HT1080 (cell line): ENCODE measurements around the gene GJA1. TPM values are rescaled to one million over a fixed set of nuclear protein-coding genes. Genes with fewer than 3 reads are reported as not detected.
A peak's percentile ranks its signal among the peaks of the same experiment; 100 is the strongest.
"Not testable (repeated sequence)": the region's sequence is repeated elsewhere in the genome, so short reads cannot be mapped to it uniquely, and the experiment has no call there.

Experiments used
- DNase-seq: peaks from one replicate; pipeline ENCODE4 v3.0.0-alpha.2; 2015; ENCODE audit warnings: low read depth
- polyA plus RNA-seq, 2 experiments: library from polyadenylated mRNA; depleted of rRNA; stranded (reverse); fragments of >200 nt; gene quantifications; 2 replicates each; pipeline ENCODE4 v1.2.3, GENCODE V29; 2015
- total RNA-seq: library from RNA; depleted of rRNA; stranded (reverse); fragments of >200 nt; shearing (Covaris generic); gene quantifications from 2 replicates; pipeline ENCODE4 v1.2.3, GENCODE V29; 2014; rRNA removed

GJA1 gene
- total RNA-seq: not detected in 2 replicates
- 1.4 and 1.8 TPM in 2 replicates for polyA plus RNA-seq (2015; cell fraction: cytosol; rRNA removed)
- polyA plus RNA-seq (2015; cell fraction: nucleus; rRNA removed): 4.9 and 5.8 TPM in 2 replicates

- no peak for DNase-seq
These were observed at the start of gene GJA1 for GRCh38 chr6:121435444-121436069. Gene GJA1 (plus strand): TSS chr6:121435646. CDS start chr6:121446848, 11,202 bp downstream.

GRCh38 chr6:121386551-121386950, 48.9 kb upstream of the GJA1 start:
- not testable (repeated sequence) for DNase-seq

GRCh38 chr6:121389419-121389818, 46.0 kb upstream of the GJA1 start:
- DNase-seq: no peak

- no peak for DNase-seq
These were observed 41.5 kb upstream of the GJA1 start for GRCh38 chr6:121393731-121394505.

- no peak for DNase-seq
These were observed 39.7 kb upstream of the GJA1 start for GRCh38 chr6:121395736-121396135.

- DNase-seq: not testable (repeated sequence)
These were observed 38.3 kb upstream of the GJA1 start for GRCh38 chr6:121397188-121397587.

- DNase-seq: no peak
These were observed 37.3 kb upstream of the GJA1 start for GRCh38 chr6:121398127-121398526.

- no peak for DNase-seq
These were observed 35.5 kb upstream of the GJA1 start for GRCh38 chr6:121399966-121400365.

GRCh38 chr6:121403964-121404363, 31.5 kb upstream of the GJA1 start:
- DNase-seq: no peak

- no peak for DNase-seq
These were observed 30.1 kb upstream of the GJA1 start for GRCh38 chr6:121405306-121405705.

- DNase-seq: no peak
These were observed 27.1 kb upstream of the GJA1 start for GRCh38 chr6:121408321-121408720.

- no peak for DNase-seq
These were observed 21.6 kb upstream of the GJA1 start for GRCh38 chr6:121413879-121414278.

GRCh38 chr6:121418346-121418745, 17.1 kb upstream of the GJA1 start:
- DNase-seq: no peak

- no peak for DNase-seq
These were observed 8.8 kb upstream of the GJA1 start for GRCh38 chr6:121426686-121427085.

GRCh38 chr6:121428872-121429756, 6.3 kb upstream of the GJA1 start:
- no peak for DNase-seq

- DNase-seq: peak; percentile 18
These were observed 4.7 kb upstream of the GJA1 start for GRCh38 chr6:121430514-121431460.

GRCh38 chr6:121431776-121432175, 3.7 kb upstream of the GJA1 start:
- DNase-seq: not testable (repeated sequence)

GRCh38 chr6:121434037-121434770, 1.2 kb upstream of the GJA1 start:
- no peak for DNase-seq

- no peak for DNase-seq
These were observed 920 bp downstream of the GJA1 start for GRCh38 chr6:121436274-121436857.
